ENCODE results near the gene BMPR1B.

- TF ChIP-seq CTCF (IDR thresholded peaks at IDR 0.05), result no peak
- TF ChIP-seq POLR2A (IDR thresholded peaks at IDR 0.05), result no peak
- TF ChIP-seq EP300 (IDR thresholded peaks at IDR 0.05), result no peak
Measured at GRCh38 chr4:94912606-94913005, 154.9 kb downstream of the BMPR1B start.

Data from ovary (tissue), 3 donors.